Activated T-cell treated with anti-CD3 and anti-CD28 coated beads for 24 hours (primary cell): ENCODE results near the gene SPSB4.

Source experiments
- DNase-seq: peaks from one replicate; pipeline ENCODE4 v3.0.0-alpha.2; 2020; ENCODE audit warnings: low read depth

The SPSB4 gene

DNA sequence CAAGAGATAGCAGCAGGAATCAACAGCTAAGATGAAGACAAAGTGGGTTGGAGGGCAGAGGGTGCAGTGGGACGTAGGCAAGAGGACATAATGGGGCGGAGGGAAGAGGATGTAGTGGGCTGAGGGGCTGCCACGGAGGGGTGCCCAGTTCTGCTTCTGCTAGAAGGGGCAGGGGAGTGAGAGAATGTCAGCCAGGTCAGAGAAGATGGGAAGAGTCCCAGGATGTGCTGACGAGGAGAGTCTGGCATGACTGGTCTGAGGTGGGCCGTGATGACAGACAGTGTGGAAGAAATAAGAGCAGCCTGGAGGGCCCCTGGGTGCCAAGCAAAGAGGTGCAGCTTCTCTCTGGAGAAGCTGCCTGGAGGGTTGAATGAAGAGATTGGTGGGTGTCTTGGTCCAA lies 4.0 kb downstream of the SPSB4 start:
- no peak for DNase-seq

DNA sequence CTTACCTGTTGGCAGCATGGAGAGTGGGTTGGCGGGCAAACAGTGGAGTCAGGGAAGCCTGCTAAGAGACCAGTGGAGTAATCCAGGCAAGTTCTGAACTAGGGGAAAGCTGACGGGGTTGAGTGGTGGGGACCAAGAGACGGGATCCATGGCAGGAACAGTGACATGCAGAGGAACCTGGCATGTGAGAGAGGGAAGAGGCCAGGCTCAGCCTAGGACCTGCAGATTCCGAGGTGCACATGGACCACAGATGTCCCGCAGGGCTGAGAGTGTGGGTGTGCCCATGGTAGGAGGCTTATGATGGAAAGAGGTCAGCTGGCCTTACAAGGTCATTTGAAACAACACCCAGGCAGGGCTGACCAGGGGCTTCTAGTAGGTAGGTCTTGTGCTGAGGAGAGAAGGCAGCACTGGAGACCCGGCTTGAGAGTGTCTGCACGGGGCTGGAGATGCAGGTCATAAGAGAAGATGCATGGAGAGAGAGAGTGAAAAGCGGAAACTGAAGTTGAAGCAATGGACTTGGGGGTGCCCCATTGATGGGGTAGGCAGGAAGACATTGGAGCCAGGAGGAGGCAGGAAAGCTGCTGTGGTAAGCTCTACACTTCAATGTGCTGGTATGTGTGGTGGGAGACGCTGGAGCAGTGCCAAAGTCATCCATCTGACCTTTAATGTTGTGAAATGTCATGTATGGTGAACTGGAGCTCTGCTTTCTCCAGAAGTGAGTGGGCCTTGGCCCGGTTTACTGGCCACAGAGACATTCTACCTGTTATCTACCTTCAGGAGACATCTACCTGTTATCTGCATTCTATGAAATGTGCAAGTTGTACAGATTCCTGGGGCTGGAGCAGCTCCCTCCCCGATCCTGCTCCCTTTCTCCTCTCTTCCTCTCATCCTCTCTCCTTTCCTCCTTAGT lies 4.6 kb downstream of the SPSB4 start:
- no peak for DNase-seq

DNA sequence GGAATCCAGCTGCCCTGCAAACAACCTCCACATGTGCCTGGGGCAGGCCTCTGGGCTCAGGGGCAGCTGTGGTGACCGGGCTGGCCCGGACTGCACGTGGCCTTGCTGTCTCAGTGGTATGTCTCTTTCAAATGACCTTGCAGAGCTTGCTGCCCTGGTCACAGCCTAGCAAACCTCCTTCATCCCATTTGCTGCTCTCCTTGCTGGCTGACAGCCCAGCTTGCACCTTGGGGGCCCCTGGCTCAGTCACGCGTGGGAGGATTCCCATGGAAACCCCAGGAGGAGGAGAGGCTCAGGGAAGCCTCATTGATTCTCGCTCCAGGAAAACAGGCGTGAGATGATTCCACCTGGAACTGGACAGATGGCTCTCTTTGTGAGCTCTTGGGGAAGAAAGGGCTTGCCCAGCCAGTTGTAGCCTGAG lies 5.6 kb downstream of the SPSB4 start:
- no peak for DNase-seq

DNA sequence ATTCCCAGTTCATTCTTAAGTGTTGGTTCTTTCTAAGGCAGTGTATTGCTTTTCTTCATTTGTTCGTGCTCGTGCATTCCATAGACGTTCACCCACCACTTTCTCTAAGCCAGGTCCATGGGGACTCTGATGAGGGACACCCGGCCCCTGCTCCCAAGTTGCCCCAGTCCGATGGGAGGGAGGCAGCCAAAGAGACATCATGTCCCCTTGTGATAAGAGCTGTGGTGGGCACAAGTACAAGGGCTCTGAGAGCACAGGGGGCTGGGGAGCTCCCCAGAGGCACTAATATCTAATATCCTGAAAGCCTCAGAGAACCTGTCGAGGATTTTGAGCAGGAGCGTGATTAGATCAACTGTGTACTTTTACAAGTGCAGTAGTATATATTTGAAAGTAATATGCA lies 6.3 kb downstream of the SPSB4 start:
- no peak for DNase-seq

DNA sequence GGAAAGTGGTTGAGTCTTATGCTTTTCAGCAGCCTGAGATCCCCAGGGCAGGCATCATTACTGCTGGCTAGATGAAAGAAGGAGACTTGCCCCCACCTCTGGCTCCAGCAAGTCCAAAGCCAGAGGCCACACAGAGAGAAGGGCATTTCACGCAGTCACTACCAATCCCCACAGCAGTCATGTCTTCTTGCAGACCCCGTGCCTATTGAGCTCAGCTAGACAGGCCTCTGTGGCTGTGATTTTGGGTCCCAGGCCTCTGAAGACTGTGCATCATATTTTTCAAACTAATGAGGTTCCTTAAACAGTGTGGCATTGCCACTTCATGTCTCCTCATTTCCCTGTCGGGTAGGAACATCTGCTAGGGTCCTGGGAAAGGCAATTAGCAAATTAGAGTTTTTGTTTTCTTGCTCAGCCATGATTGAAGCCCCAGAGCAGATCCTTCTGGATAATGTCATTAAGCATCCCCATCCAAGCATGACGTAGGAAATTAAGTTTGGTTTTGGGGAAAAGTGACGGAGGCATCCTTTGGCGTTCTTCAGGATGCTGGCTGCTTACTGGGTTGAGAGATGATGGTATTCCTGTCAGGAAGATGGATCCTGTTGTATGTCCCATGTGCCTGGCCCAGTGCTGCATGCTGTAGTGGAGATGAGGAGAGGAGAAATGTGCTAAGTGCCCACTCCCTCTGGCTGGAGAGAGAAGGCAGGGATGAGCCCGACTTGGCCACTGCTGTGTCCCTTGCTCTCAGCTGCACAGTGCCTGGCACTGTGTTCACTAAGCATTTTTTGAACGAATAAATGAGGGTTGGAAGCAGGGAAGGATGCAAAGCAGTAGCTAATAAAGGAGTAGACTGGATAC lies 7.0 kb downstream of the SPSB4 start:
- DNase-seq = no peak

DNA sequence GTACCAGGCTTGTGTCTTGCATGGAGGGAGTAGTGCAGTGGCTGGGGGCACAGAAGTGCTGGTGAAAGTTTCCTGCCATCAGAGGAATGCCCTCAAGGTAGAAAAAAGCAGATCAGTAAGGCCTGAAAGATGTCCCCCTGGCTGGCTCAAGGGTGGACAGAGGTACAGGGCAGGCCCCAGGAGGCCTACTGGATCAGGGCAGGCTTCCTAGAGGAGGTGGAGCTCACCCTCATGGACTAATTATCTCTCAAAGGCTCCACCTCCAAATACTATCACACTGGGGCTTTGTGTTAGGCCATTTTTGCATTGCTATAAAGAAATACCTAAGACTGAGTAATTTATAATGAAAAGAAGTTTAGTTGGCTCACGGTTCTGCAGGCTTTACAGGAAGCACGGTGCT lies 7.8 kb downstream of the SPSB4 start:
- DNase-seq = no peak

DNA sequence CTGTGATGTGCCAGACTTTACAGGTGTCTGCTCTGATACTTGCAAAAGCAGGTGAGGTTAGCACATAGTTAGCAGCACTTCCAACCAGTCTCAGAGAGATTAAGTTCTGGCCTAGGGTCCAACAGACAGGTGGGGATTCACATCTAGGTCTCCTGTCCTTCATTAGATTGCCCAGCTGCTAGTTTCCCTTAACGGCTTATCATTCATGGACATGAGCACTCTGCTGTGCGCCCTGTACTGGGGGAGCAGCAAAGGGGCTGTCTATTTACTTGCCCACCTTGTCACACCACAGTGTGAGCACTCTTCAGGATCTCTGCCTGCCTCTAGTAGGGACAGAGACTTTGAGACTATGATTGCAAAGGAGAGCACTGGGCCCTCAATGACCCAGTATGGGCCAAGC lies 8.7 kb downstream of the SPSB4 start:
- DNase-seq = no peak

DNA sequence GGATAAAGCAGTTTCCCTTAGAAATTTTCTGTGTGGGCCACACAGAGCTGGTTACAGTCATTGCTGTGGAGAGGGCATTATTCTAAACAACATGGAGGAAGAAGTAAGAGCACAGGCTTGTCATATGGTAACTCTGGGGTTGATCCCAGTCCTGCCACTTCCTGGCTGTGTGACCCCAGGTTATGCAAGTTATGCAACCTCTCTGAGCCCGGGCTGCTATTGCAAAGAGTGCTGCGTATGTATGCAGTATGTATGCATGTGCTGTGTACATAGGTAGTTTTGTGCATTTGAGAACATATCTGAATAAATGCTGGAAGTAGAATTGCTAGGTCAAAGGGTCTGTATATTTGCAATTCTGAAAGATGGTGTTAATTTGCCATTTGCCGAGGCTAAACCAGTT lies 9.2 kb downstream of the SPSB4 start:
- DNase-seq = no peak

DNA sequence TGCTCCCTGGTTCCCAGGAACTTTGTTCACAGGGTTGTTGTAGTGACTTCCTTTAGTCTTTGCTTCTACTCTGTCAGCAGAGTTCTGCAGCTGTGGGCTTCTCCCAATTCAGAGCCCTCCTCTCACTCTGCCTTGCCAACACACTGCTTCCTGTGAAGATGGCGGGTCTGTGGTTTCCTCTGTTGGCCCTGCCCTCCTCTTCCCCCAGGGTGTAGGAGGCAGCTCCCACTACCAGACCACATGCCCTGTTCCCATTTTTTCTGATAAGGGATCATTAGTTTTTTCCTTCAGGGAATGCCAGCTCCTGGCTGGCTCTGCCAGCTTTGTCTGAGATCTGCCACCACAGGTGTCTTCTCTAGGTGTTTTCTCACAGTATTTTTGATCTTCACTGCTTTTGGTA lies 12.7 kb downstream of the SPSB4 start:
- DNase-seq = no peak

DNA sequence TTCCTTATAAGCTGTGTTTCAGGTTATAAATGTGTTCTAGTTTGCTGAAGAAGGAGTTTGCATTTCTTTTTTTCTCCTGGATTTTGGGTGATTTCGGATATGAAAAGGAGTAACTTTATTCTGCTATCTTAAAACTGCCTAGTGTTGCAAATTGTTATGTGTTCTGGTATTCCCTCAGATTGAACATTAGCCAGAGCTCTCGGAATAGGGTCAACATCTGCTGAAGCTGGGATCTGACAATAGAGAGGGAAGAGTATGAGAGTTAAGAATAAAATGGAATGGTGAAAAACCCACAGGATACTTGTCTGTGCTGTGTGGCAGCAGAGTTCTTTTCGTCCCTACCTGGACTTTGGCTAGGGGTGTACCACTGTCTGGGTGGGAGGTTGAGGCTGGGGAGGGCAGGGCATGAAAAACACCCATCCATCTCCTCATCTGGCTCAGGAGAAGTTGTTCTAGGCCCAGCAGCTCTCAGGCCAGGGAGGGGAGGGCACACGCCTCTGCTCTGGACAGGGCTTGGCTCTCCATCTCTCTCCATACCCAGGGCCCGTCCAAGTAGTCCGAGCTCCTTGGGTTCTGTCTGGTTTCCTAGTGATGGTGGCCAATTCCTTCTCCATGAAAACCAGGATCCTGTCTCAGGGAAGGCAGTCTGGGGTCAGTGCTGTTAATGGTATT lies 13.2 kb downstream of the SPSB4 start:
- no peak for DNase-seq

DNA sequence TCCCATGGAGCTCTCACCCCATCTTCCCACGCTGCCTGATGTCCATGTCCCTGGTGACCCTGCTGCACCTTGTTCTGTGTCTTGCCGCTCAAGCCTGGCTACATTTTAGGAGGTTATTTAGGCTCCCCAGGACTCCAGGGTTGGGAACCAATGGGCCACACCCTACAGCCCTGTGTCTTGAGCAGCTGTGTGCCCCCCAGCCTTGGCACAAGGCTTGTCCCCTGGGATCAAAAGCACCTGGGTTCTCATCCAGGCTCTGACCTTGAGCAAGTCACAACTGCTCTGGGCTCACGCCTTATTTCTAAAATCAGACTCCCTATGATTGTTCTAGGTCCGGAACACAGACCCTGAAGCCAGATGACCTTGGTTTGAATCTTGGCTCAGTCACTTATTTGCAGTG lies 14.1 kb downstream of the SPSB4 start:
- no peak for DNase-seq

DNA sequence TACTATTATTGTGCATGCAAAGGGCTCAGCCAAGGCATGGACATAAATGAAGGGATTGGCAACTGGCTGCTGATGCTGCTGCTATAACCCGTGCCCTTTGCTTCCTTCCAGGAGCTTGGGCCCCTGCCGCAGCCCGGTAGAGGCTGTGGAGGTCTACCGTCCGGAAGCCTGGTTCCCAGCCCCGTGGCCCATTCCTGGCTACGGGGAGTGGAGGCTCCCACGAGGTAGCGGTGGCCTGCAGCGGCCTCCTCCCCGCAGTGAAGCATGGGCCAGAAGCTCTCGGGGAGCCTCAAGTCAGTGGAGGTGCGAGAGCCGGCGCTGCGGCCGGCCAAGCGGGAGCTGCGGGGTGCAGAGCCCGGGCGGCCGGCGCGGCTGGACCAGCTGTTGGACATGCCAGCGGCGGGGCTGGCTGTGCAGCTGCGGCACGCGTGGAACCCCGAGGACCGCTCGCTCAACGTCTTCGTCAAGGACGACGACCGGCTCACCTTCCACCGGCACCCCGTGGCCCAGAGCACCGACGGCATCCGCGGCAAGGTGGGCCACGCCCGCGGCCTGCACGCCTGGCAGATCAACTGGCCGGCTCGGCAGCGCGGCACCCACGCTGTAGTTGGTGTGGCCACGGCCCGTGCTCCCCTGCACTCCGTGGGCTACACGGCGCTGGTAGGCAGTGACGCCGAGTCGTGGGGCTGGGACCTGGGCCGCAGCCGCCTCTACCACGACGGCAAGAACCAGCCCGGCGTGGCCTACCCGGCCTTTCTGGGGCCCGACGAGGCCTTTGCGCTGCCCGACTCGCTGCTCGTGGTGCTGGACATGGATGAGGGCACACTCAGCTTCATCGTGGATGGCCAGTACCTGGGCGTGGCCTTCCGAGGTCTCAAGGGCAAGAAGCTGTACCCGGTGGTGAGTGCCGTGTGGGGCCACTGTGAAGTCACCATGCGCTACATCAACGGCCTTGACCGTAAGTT lies 15.0 kb downstream of the SPSB4 start:
- no peak for DNase-seq

DNA sequence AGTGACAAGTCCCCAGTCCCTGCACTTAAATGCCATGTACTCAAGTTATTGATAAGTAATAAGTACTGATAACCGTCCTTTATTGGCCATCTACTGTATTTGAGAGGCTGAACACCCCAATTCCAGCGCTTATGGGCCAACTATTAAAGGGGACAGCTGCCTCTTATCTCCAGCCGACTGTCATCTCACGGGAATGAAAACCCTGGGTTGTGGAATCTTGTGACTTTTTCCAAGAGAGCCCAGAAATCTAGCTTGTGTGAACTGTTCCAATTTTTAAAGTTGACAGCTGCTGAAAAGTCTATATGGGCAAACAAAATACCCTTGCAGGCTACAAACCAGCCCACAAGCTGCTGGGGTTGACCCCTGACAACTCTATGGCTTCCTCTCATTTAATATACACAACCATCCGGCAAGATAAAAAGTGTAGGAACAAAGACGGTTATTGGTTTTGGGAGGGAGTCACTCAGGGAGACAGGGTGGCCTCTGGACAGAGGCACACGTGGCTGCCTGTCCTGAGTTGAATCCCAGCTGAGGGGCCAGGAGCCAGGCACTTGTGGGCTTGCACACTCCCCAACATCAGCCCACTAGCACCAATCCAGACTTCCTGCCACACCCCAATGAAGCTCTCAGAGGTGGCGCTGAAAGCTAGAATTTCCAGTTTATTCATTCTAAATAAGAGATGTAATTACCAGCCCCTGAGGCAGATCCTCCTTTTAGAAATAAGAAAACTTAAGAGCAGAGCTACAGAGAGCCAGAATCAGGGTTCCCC lies 16.2 kb downstream of the SPSB4 start:
- DNase-seq = no peak

DNA sequence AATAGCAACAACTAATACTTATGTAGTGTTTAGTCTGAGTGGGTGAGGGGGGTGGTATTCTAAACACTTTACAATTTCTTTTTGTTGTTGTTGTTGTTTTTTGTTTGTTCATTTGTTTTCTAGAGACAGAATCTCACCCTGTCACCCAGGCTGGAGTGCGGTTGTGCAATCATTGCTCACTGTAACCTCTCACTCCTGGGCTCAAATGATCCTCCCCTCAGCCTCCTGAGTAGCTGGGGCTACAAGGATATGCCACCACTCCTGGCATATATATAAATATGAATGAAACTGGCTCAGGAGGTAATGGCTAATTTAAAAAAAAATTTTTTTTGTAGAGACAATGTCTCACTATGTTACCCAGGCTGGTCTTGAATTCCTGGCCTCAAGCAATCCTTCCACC lies 19.1 kb downstream of the SPSB4 start:
- DNase-seq = no peak

DNA sequence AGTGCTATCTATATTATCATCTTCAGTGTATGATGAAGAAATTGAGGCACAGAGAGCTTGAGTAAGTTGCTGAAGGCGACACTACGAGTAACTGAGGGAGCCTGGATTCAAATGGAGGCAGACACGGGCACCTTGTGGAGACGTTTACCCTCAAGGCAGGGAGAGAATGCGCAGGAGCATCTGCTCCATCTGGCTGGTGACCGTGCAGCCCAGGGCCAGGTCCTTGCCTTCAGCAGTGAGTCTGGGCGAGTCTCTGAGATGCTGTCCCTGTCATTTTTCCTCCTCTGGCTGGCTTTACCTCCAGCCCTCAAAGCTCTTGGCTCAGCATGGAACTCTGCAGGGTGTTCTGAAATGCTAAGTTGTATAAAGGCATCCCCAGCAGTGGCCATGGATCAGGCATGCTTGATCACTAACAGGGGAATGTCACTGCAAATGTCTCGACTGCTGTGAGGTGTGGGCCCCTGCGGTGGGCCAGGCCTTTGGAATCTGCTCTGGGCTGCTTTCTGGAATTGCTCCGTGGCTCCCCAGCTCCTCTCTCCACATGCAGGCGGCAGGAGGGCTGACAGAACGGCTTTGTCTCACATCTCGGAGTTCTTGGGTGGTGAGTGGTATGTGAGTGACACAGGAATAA lies 19.7 kb downstream of the SPSB4 start:
- DNase-seq = no peak

DNA sequence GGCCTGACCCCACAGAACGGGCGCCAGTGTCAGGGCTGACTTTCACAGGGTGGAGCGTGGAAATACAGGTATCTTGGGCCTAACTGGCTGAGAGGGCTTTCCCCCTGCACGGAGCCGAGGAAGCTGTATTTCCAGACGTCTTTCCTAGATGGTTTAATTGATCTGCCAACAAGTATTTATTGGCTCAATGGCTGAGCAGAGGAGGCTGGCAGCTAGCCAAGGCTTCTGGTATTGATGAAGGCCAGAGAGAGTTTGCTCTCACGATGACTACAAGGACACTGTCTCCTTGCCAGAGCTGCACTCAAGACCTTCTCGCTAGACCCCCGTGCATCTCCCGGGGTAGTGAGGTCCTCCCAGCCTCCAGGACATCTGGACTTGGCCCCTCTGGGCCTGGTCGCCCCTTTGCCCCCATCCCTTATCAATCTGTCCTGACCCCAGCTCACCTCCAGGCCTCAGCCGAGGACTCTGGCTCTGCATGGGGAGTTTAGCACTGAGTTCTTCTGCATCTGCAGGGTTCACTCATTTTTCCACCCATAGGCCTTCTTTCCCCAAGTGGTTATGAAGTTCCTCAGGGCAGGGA lies 20.6 kb downstream of the SPSB4 start:
- no peak for DNase-seq

DNA sequence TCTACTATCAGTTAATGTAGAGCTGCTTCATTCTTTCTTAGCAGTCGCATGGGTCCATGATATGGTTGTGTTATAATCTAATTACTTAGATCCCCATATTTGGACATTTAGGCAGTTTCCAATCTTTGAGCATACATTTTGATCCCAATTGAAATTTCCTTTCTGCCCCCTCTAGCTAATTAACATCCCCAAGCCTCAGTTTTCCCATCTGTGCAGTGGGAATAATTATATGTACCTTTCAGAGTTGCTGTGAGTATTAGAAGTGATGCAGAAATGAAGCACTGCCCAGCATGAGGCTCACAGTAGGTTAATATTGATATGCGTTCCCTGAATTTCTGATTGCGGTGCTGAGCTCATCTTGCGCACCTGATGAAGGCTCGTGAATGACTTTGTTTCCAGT lies 21.8 kb downstream of the SPSB4 start:
- no peak for DNase-seq

DNA sequence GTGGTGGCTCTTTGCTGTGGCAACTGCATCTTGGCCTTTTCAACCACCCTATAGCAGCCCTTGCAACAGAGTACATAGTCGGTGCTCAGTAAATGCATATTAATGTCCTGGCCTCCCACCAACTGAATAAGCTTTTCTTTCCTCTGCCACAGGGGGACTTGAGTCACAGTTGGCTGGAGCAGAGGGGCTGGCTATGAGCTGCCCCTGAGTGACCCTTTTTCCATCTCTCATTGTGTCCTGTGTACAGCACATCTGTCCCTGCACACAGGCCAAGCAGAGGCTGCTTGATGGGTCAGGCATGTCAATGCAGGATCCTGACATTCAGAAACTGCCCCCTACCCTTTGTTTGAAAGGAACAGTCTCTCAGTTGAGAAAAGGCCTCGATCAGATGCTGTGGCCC lies 22.4 kb downstream of the SPSB4 start:
- DNase-seq = no peak

DNA sequence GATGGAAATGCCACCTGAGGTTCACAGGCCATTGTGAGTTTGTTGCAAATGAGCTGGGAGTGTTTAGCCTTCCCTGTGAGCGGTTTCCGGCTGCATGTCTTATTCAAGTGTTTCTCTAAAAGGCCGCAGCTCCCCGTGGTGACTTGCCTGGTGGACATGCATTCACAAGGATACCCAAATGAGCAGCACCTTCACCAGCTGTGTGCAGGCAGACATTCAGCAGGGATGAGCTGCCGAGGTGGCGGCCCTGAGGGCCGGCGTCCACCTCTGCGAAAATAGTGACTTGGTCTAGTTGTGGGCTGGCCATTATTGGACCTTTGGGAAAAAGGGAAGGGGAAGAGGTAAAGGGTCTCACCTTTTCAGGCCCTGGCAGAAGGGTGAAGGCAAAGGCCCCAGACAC lies 23.4 kb downstream of the SPSB4 start:
- DNase-seq = no peak
